ENCODE measurements around the gene IL10.

Gene IL10

GRCh38 chr1:206738370-206739366 is 33.6 kb downstream of the IL10 start:
- intact Hi-C loops (cut with DNase I) = no loop called here
- DNase-seq = no peak

GRCh38 chr1:206737729-206738201 is 34.5 kb downstream of the IL10 start:
- intact Hi-C loops (cut with DNase I) = no loop called here
- no peak for DNase-seq

- intact Hi-C loops (cut with DNase I) = no loop called here
- DNase-seq = no peak
Measured at GRCh38 chr1:206736878-206737728, 35.2 kb downstream of the IL10 start.

- intact Hi-C loops (cut with DNase I) = loop anchor here (2.0 kb wide), 1 partner anchor 177 kb away; no protein-coding TSS in a partner anchor
- DNase-seq = no peak
Measured at GRCh38 chr1:206735553-206736031, 36.7 kb downstream of the IL10 start.

GRCh38 chr1:206734499-206735142 is 37.7 kb downstream of the IL10 start:
- intact Hi-C loops (cut with DNase I) = loop anchor here (2.0 to 5.0 kb wide), 2 partner anchors 178 to 248 kb away; no protein-coding TSS in a partner anchor
- peak in 4 of 10 donors; percentile 32 to 65 (median 50) for DNase-seq

GRCh38 chr1:206732992-206733391 is 39.3 kb downstream of the IL10 start:
- DNase-seq = no peak
- intact Hi-C loops (cut with DNase I) = loop anchor here (5.0 kb wide), 1 partner anchor 249 kb away; no protein-coding TSS in a partner anchor

- intact Hi-C loops (cut with DNase I) = loop anchor here (5.0 kb wide), 1 partner anchor 250 kb away; no protein-coding TSS in a partner anchor
- no peak for DNase-seq
Measured at GRCh38 chr1:206732508-206732907, 39.8 kb downstream of the IL10 start.

- no peak for DNase-seq
- intact Hi-C loops (cut with DNase I) = no loop called here
Measured at GRCh38 chr1:206729507-206729906, 42.8 kb downstream of the IL10 start.

GRCh38 chr1:206729050-206729449 is 43.2 kb downstream of the IL10 start:
- intact Hi-C loops (cut with DNase I) = no loop called here
- DNase-seq = no peak

GRCh38 chr1:206728697-206728987 is 43.7 kb downstream of the IL10 start:
- intact Hi-C loops (cut with DNase I) = no loop called here
- no peak for DNase-seq

GRCh38 chr1:206727981-206728696 is 44.2 kb downstream of the IL10 start:
- no peak for DNase-seq
- intact Hi-C loops (cut with DNase I) = loop anchor here (2.0 kb wide), 1 partner anchor 185 kb away; no protein-coding TSS in a partner anchor

GRCh38 chr1:206725109-206725963 is 47.0 kb downstream of the IL10 start:
- intact Hi-C loops (cut with DNase I) = no loop called here
- DNase-seq = peak in 6 of 10 donors; percentile 37 to 75 (median 44)

- intact Hi-C loops (cut with DNase I) = no loop called here
- peak in 1 of 10 donors; percentile 57 for DNase-seq
Measured at GRCh38 chr1:206723805-206724472, 48.4 kb downstream of the IL10 start.

GRCh38 chr1:206723462-206723804 is 48.9 kb downstream of the IL10 start:
- DNase-seq = no peak
- intact Hi-C loops (cut with DNase I) = no loop called here

GRCh38 chr1:206722751-206723461 is 49.4 kb downstream of the IL10 start:
- intact Hi-C loops (cut with DNase I) = no loop called here
- DNase-seq = peak in 1 of 10 donors; percentile 72

- no peak for DNase-seq
- intact Hi-C loops (cut with DNase I) = no loop called here
Measured at GRCh38 chr1:206721454-206721853, 50.8 kb downstream of the IL10 start.

GRCh38 chr1:206719169-206719839 is 53.0 kb downstream of the IL10 start:
- no peak for DNase-seq
- intact Hi-C loops (cut with DNase I) = no loop called here

Data from posterior cingulate gyrus (tissue), 11 donors.